22Rv1 (cell line): ENCODE data around the gene SPEG.
A peak's percentile ranks its signal among the peaks of the same experiment; 100 is the strongest.

Source experiments
- H3K27ac ChIP-seq: fragments of 450-650 bp; 2 replicates; pipeline ENCODE4 v1.5.1; 2017
- ZFX ChIP-seq: fragments of 450-650 bp; IDR thresholded peaks from 2 replicates; pipeline ENCODE4 v1.6.1; 2017; ENCODE audit warnings: antibody characterized with exemption, borderline replicate concordance
- TF ChIP-seq, protein P1 (sequence below): fragments of 450-650 bp; IDR thresholded peaks from 2 replicates; pipeline ENCODE4 v1.5.1; 2017; ENCODE audit warnings: mild to moderate bottlenecking

The SPEG gene

DNA sequence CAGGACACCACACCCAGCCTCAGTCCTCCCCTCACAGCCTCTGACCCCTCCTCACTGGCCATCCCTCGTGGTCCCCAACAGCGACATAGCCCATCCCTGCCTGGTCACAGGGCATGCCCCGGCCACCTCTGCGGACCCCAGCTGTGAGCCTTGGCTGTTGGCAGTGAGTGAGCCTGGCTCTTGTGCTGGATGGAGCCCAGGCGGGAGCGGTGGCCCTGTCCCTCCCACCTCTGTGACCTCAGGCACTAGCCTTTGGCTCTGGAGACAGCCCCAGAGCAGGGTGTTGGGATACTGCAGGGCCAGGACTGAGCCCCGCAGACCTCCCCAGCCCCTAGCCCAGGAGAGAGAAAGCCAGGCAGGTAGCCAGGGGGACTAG lies 8.6 kb upstream of the SPEG start:
- TF ChIP-seq ZFX: no peak
- TF ChIP-seq, protein P1, sequence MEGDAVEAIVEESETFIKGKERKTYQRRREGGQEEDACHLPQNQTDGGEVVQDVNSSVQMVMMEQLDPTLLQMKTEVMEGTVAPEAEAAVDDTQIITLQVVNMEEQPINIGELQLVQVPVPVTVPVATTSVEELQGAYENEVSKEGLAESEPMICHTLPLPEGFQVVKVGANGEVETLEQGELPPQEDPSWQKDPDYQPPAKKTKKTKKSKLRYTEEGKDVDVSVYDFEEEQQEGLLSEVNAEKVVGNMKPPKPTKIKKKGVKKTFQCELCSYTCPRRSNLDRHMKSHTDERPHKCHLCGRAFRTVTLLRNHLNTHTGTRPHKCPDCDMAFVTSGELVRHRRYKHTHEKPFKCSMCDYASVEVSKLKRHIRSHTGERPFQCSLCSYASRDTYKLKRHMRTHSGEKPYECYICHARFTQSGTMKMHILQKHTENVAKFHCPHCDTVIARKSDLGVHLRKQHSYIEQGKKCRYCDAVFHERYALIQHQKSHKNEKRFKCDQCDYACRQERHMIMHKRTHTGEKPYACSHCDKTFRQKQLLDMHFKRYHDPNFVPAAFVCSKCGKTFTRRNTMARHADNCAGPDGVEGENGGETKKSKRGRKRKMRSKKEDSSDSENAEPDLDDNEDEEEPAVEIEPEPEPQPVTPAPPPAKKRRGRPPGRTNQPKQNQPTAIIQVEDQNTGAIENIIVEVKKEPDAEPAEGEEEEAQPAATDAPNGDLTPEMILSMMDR: no peak
- no peak overlapping the region for H3K27ac ChIP-seq

GRCh38 chr2:219426534-219427136 lies 8.0 kb upstream of the SPEG start:
- no peak overlapping the region for H3K27ac ChIP-seq

DNA sequence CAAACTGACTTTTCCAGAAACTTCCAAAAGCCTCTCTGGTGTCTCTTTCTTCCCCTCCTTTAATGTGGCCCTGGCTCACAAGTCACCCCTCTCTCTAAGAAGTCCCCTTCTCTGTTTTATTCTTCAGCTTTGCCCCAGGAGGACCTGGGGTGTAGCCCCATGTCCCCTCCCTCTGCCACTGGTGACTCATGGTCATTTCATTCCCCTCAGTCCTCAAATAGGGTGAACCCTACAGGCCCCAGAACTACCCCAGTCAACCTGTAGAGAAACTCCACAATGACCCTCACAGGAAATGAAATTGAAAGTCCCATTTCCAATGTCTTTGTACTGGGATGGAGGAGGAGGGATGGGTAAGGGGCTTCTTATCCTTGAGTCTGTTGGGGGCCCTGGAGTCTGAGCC lies 6.2 kb upstream of the SPEG start:
- TF ChIP-seq ZFX: no peak
- TF ChIP-seq, protein P1: no peak

More at GRCh38 chr2:219426534-219427136, 8.0 kb upstream of the SPEG start:
- TF ChIP-seq, protein P1: no peak
- no peak for TF ChIP-seq ZFX

GRCh38 chr2:219429958-219430606 lies 4.6 kb upstream of the SPEG start:
- TF ChIP-seq, protein P1: no peak
- TF ChIP-seq ZFX: no peak
- no peak overlapping the region for H3K27ac ChIP-seq

More for the DNA sequence above, 6.2 kb upstream of the SPEG start:
- H3K27ac ChIP-seq: no peak overlapping the region

GRCh38 chr2:219430633-219431615 lies 3.7 kb upstream of the SPEG start:
- H3K27ac ChIP-seq: no peak overlapping the region
- TF ChIP-seq, protein P1: peak; percentile 41
- no peak for TF ChIP-seq ZFX

GRCh38 chr2:219433666-219434467 lies 776 bp upstream of the SPEG start:
- TF ChIP-seq, protein P1: peak; percentile 70
- TF ChIP-seq ZFX: no peak
- no peak overlapping the region for H3K27ac ChIP-seq
